GM13977 (cell line): ENCODE results near the gene RASAL2.

Experiments used
- DNase-seq: peaks from one replicate; pipeline ENCODE4 v3.0.0; 2012; ENCODE audit warnings: low spot score
- in situ Hi-C: fragments of 300-500 bp; cut with MboI; formaldehyde crosslinking; loops from one replicate; pipeline ENCODE4 v1.12.0; 2022; ENCODE audit warnings: low sequenced_read_pairs, low pct_unique_long_range_greater_than_20kb, mixed read lengths, inconsistent platforms; ENCODE audit not compliant: unreplicated experiment
- TF ChIP-seq, protein P1 (sequence below): IDR thresholded peaks from 2 replicates; pipeline ENCODE4 v1.5.1; 2012; ENCODE audit warnings: mild to moderate bottlenecking, control low read depth; ENCODE audit not compliant: insufficient read depth; ENCODE audit errors: extremely low read depth, missing control alignments

Gene RASAL2

GRCh38 chr1:178232949-178233348 is 139.0 kb downstream of the RASAL2 start:
- DNase-seq, result no peak
- TF ChIP-seq, protein P1, sequence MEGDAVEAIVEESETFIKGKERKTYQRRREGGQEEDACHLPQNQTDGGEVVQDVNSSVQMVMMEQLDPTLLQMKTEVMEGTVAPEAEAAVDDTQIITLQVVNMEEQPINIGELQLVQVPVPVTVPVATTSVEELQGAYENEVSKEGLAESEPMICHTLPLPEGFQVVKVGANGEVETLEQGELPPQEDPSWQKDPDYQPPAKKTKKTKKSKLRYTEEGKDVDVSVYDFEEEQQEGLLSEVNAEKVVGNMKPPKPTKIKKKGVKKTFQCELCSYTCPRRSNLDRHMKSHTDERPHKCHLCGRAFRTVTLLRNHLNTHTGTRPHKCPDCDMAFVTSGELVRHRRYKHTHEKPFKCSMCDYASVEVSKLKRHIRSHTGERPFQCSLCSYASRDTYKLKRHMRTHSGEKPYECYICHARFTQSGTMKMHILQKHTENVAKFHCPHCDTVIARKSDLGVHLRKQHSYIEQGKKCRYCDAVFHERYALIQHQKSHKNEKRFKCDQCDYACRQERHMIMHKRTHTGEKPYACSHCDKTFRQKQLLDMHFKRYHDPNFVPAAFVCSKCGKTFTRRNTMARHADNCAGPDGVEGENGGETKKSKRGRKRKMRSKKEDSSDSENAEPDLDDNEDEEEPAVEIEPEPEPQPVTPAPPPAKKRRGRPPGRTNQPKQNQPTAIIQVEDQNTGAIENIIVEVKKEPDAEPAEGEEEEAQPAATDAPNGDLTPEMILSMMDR, result no peak
- in situ Hi-C loops, result no loop called here

DNA sequence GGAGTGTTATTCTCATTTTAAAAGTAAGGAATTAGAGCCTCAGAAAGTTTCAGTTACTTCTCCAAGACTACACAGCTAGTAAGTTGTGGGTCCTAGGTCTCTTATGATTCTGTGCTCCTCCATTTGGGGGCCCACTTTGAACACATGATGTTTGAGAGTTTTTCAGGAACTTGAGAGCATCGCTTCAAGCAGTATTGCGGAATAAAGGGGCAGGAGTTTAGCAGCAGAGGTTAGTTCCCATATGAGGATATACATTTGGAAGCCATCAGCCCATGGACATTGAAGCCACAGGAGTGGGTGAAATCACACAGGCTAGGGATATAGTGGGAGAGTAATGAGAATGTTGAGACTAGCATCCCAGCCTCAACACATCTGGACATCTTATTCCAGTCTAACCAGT is 143.2 kb downstream of the RASAL2 start:
- no peak for DNase-seq
- TF ChIP-seq, protein P1, result no peak

DNA sequence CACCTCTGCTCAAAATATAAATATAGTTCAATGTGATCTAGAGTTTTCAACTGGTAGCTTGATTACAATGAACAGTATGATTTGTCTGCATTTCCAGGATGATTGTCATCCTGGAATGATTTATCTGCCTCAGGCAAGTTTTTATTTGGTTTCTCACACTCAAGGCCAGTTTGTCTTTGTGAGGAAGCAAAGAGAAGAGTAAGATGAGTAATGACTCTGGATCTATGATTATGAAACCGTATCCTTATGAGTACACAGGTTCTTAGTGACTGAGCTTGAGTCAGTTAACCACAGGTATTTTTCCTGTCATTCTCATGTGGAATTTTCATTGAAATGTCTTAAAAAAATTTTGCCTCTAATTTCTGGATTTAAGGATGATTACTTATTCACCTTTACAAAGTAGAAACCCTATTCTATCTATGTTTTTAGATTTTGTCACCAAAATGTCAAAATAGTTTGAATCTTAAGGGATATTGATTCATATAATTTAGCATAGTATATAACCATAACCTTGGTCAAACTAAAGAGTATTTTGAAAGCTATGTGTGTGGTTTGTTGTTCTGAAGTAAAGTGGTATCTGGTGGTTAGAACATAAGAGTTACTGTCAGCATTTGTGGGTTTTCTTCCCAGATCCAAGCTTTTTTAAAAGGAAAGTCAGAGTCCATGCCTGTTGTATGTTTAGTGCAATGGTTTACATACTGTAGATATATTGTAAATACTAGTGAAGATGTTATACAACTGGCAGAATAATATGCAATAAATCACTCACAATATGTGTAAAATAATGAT is 145.0 kb downstream of the RASAL2 start:
- in situ Hi-C loops, result no loop called here
- no peak for DNase-seq
- TF ChIP-seq, protein P1, result no peak

More for the DNA sequence above, 143.2 kb downstream of the RASAL2 start:
- in situ Hi-C loops, result no loop called here

- no peak for DNase-seq
- in situ Hi-C loops, result no loop called here
These were observed 147.2 kb downstream of the RASAL2 start for GRCh38 chr1:178241057-178241456.

DNA sequence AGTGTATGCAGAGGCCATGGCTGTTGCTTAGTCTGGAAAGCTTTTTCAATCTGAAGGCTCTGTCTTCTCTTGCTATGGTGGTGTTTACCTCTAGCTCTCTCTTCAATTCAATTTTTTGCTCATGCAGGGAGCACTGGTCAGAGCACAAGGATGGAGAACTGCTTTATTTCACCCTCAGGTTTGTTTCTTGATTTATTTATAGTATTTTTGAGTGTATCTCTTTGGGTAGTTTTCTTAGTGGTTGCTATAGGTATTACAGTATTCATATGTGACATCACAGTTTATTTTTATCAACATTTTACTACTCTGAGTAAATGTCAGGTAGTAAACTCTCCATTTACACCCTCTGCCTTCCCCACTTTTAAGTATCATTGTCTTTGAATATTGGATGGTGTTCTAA is 147.9 kb downstream of the RASAL2 start:
- no peak for DNase-seq

More at GRCh38 chr1:178241057-178241456, 147.2 kb downstream of the RASAL2 start:
- TF ChIP-seq, protein P1, result no peak

GRCh38 chr1:178243119-178243518 is 149.2 kb downstream of the RASAL2 start:
- DNase-seq, result no peak
- TF ChIP-seq, protein P1, result no peak
- in situ Hi-C loops, result no loop called here

More for the DNA sequence above, 147.9 kb downstream of the RASAL2 start:
- TF ChIP-seq, protein P1, result no peak
- in situ Hi-C loops, result no loop called here
